HG03571 (cell line): ENCODE measurements around the gene TTC12.

Experiments
- ATAC-seq: cut with Tn5 transposase; IDR thresholded peaks from one replicate; pipeline ENCODE4 v1.9.1; 2021; ENCODE audit not compliant: unreplicated experiment

Gene TTC12

DNA sequence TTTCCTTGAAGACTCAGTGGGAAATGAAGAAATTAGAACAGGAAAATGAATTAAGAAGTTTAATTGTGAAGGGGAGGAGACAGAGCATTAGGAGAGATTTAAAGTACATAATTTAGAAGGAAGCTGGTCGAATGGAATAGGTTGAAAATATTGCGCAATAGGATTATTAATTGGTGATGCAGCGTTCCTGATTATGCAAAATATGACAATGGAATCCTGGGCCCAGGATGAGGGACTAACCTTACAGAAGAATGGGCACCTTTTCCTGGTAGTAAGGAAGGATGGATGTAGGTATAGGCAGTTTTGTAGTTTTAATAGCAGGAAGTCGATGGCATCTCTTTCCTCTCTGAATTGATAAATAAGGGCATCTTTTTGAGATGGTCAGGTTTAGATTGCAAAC lies 7.8 kb downstream of the TTC12 start:
- no peak for ATAC-seq

DNA sequence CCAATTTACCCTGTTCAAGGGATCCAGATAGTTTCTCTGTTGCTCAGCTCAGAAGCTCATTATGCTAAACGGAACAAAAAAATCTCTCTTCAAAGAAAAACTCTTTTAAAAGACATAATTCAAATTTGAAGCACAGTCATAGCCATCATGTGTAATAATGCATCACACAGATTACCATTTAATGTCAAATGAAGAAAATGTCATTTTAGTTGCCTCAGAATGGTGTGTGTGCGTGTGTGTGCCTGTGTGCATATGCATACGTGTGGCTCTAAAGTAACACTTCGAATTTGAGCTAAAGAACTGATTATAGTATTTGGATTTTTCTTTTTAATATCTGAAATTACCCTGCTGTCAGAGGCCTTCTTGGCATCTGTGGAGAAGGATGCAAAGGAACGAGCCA lies 9.9 kb downstream of the TTC12 start:
- ATAC-seq, result no peak

DNA sequence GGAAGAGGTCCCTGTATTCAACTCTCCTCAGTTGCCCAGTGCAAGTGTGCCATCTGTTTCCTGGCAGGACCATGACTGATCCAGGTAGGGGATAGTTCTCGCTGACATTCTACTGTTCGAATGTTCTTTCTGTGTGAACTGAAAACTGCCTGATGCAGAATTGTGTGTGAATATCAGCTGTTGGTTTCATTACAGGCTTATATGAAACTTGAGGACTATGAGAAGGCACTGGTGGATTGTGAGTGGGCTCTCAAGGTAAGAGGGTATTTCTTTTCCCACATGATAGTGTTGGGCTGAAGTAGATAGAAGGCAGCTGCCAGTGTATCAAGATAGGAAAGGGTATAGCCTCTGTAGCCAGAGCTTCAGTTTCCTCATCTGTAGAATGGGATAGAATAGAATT lies 15.3 kb downstream of the TTC12 start:
- no peak for ATAC-seq

DNA sequence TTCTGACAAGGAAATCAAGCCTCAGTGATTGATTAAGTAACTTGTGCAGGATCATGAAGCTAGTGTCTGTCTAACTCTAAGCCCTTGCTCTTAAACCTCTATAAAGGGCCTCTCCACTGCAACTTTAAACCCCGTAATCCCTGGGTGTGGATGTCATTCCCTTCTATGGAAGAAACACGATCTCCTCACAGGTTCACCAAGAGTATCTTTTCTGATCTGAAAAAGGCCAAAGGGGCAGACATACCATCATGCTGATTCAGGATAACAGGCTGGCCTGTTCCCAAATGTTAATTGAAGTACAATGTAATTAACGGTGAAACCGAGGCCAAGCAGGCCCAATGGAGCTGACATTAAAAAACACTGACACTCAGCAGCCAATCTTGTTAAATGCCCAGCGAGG lies 17.1 kb downstream of the TTC12 start:
- ATAC-seq, result no peak

DNA sequence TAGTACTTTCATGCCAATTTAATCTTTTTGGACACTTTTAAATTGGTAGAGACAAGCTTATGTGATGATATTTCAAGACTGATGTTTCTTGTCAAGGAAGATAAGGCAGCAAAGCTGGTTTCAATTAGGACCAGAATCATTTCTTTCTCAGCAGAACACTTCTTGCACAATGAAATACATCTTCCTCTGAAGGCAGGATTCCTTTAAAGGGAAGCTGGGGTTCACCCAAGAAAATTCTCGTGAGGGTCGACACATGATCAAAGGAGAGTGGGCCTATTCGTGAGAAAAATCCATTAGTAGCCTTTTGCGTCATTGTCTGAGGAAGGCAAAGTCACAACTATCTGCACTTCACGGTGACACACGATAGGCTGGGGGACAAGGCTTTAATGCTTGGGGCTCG lies 17.6 kb downstream of the TTC12 start:
- no peak for ATAC-seq

DNA sequence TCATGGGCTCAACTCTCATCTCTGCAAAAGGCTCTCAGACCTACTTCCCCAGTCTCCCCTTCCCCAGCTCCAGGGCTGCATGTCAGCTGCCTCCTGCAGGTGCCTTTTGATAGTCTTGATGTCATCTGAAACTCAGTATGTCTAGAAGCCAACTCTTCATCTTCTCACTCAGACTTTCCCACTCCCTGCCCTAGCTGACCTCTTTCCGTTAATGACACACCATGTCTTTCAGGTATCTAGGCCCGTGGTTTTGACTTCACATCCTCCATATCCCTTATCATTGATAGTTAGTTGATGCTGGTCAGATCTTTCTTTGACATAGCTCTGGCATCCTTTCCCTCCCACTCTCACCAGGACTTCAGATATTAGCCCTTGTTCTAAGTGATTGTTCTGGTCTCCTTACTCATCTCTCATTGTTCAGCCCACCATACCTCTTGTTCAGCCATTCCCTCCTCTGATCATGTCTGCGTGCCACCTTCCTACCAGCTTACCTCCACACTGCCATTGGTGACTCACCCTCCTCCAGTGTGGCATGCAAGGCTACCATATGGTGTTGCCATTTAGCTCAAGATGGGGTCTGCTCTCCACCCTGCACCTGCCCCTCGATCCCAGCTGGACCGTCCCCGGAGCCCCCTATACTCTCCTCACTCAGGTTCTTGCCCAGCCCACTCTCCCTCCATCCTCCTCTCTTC lies 18.4 kb downstream of the TTC12 start:
- ATAC-seq, result no peak

DNA sequence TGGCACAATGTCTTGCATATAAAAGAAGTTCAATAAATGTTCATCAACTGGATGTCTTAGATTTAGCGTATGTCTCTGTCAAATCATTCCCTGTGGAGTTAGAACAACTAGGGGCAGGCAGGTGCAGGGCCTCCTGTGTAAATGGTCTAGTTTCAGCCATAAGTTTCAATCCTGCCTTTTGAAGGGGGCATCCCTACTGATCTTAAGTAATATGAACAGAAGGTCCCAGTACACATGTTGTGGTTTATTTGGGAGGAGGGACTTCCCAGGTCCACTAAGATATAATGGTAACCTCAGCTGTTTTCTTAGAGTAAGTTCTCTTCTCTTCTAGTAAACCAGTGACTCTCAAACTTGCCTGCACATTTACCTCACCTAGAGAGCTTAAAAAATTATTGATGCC lies 19.8 kb downstream of the TTC12 start:
- no peak for ATAC-seq

DNA sequence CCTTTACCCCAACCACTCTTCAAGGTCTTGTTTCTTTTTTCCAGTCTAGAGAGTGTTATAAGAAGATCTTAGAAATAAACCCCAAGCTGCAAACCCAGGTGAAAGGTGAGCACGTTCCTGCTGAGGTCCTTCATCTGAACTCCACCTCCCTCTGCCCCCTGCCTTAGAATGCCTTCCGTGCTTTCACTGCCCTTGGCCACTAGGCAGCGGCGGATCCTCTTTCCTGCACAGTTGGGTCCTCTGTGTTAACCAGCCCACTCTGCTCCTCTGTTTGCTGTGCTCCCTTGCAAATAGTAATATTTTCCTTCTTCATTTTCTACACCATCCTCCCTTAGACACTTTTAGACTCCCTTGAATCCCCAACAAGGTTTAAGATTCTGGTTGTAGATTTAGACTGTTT lies 24.3 kb downstream of the TTC12 start:
- ATAC-seq, result no peak

DNA sequence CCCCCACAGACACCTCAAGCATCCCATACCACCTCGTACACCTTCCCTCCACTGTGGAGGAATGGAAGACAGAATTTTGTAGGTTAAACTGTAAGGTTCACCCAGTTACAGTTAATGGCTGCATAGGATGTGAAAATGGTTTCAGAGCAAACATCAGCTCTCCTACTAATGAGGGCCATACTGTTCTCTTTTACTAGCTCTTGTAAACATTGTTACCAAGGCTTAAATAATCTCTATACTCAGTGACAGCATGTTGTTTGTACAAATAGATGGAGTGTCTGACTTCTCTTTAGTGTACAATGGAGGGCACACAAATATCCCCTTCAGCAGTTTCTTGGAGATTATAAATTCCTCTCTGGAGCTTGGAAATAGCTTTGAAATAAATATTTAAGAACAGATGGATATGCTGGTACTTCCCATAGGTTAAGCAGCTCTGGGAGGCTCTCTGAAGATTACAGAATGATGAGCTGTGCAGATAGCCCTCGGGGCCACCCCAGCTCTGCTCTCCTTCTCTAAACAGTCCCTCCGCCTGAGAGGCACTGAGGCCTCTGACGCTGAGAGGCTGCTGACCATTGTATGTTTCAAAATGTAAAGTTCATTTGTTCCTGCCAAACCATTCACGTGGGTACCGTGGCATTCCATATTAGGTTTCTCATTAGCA lies 25.7 kb downstream of the TTC12 start:
- no peak for ATAC-seq

DNA sequence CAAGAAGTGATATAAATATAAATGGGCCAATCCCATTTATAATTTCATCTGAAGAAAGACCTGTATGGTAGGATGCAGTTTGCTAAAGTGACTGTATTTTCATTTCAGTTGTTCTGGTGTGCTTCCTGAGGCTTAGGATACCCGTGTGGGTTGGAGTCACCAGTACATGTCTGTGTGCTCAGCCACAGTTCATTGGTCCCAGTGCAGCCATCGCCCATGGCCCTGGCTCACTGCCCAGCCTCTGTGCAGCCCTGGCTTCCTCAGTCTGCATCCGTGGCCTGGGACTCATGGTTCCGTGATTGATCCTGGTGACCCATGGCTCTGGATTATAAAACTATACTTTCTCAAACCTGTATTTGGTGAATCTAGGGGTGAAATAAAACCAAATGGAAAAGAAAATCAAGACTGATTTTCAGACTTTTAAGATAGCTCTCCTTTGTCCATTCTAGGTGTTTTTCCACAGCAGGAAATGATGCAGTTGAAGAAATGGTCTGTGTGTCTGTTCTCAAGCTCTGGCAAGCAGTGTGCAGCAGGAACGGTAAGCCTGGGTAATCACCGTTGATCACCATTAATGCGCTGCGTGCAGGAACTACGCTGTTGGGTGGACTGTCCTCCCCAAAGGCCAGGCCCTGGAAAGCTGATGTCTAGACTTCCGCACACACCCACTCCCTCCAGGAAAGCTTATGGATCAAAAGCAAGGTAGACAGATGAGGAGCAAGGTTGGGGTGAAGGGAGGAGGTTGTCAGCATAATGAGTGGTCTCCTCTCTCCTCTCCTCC lies 27.2 kb downstream of the TTC12 start:
- ATAC-seq, result no peak

DNA sequence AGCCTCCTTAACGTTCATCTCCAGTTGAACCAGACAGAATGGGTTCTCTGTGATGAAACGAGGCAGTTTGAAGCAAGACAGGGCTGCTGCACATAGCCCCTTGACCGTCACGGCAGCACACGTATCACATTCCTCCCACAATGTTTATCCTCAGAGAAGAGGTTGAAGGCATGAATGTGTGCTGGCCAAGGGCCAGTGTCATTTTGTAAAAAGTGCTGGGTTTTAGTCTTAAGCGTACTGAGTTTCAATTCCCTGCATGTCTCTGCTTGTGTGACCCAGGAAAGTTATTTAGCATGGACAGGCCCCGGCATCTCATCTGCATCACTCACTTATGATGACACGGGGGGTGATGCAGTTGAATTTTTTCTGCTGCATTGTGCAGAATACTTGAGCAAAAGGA lies 31.6 kb downstream of the TTC12 start:
- no peak for ATAC-seq

DNA sequence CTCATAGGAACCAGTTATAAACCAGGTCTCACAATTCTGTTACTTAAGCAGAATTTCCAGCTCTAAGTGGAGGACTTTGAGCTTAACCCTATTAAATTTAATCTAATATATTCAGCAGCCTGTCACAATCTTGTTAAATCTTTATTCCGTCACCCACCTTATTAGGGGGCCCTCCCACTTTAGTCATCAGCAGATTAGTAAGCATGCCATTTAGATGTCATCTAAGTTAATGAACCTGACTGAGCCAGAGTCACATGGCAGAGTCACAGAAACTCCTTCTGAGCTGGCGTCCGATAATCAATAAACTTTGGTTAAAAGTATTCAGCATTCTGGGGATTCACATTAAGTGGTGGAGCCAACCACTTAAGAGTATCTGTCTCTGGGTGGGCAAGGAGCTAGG lies 35.1 kb downstream of the TTC12 start:
- ATAC-seq, result no peak

DNA sequence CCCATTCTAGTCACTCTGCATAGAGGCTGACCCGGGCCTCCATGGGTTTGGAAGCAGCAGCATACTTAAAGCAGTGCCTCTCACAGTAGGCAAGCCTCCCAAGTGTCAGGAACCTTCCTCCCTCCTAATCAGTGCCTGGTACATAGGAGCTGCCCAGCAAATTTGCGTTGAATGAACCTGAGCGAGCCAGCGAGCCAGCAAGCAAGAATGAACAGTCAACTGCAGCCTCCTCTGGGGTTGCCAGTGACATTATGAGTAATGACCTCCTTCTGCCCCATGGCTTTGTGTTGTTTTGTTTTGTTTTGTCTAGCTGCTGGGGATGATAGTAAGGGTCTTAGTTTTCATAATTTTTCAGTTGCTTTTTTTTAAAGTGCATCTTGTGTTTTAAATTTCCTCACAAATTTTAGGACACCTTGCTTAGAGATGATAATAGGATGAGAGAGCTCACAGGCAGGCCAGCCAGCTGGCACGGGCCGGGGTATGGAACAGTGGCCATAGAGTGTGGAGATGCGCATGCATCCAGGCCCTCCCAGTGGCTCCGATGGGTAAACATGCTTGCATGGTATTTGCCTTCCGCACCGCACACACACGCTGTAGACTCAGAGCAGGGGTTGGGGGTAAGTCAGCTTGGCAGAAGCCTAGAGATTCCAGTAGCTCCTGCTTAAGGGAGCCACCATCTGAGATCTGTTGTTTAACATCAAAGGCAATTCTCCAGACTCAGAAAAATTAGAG lies 36.1 kb downstream of the TTC12 start:
- ATAC-seq, result no peak

DNA sequence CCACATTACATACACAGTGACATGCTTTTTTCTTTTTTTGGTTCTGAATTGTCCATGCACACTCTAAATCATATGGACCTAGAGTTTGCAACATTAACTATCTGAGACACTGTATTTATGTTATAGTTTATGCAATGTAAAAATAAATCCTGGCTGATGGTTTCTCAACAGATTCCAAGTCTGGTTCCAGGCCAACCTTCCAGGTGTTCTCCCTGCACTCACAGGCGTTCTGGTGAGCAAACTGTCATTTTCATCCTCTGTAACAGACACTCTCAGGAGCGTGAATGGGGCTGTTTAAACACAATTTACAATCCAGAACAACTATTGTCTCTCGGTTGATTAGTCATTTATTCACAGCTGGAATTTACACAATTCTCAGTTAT lies 36.7 kb downstream of the TTC12 start:
- ATAC-seq, result no peak

DNA sequence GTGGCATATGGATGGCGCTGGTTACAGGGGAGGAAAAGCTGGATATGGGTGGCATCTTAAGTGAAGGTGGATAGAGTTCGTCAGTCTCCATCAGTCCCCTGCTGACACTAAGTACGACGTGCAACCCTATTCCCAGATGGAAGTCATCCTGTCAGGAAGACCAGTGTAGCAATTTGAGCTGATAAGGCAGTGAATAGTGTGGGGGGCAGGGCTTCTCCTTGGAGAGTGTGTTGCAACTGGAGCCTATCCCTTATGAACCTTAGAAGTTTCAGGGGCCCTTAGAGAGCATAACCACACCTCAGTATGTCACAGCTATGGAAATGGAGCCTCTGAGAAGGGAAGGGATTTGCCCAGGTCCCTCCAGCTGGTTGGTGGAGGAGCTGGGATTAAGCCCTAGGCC lies 37.1 kb downstream of the TTC12 start:
- no peak for ATAC-seq

DNA sequence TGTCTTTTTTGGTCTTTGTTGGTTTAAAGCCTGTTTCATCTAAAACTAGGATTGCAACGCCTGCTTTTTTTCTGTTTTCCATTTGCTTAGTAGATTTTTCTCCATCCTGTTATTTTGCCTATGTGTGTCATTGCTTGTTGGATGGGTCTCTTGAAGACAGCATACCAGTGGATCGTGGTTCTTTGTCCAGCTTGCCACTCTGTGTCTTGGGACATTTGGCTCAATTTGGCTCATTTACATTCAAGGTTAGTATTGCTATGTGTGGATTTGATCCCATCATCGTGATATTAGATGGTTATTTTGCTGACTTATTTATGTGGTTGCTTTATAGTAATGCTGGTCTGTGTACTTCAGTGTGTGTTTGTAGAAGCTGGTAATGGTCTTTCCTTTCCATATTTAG lies 41.8 kb downstream of the TTC12 start:
- no peak for ATAC-seq

DNA sequence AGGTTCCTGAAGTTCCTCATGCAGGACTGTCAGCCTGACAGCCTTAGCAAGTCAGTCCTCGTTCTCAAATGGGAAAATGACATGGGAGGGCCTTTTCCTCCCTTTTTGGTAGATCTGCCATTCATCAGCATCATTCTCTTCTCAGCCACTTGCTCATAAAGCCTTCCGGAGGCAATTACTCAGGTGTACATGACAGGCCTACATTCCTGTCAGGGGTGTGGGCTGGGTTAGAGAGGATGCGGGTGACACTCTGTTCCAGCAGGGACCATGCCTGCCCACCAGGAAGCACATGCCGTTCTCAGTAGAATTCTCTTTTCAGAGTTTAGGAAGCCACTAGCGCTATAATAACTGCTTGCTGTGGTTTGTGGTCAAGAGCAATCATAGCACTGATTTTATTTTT lies 49.0 kb downstream of the TTC12 start:
- ATAC-seq, result no peak

DNA sequence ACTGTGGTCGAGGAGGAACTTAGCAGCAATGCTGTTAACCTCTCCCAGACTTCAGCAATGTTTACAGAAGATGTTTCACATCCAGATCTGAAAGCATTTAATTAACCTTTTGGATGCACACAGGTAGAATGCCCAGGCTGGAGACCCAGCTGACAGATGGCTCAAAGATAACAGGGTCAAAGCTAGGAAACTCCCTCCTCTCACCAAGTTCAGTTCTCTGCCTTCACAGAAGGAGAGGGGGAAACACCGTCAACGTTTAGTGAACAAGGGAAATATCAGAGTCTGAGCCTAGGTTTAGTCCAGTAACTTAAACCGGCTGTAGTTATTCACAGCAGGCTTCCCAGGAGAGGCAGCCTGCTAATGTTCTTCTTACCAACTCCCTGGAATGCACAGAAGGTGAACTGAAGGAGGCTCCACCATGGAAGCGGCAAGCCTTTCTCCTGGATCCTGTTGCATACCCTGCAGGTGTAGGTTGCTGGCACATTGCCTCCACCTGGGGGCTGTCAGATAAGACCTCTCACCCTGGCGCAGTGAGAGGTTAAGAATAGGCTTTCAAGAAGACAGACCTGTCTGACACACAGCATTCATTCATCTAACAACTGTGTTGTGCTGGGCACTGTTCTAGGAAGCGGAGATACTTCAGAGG lies 49.7 kb downstream of the TTC12 start:
- no peak for ATAC-seq

DNA sequence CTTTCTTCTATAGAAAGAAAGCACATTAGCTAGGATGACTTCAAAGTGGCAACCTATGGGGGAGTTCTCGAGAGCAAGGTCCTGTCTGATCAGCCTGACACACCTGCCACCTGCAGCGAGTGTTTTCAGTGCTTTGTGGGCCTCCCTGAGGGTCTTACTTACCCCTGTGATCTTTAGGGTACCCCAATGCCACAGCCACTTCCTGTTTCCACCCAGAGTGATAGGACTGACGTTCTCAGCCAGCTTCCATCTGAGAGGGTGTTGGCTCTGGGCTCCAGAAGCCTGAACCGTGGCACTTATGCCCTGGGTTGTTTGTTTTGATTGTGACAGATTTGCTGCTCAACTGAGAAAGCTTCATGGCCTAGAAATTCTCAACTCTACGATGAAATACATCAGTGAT lies 51.5 kb downstream of the TTC12 start:
- no peak for ATAC-seq

DNA sequence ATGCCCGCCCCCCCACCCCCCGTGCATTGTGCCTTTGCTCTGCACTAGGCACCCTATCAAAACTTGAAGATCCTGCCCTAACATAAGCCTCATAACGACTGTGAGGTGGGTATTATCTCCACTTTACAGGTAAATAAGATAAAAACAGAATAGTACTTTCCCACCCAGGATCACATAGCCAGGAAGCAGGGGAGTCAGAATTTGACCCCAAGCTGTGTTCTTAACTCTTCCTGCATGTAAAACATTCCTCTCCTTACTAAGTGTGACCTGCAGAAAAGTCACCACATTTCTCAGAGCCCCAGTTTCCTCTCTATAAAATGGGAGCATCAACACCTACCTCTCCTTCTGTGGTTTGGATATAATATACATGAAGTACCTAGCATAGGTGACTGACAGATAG lies 55.0 kb downstream of the TTC12 start:
- no peak for ATAC-seq

DNA sequence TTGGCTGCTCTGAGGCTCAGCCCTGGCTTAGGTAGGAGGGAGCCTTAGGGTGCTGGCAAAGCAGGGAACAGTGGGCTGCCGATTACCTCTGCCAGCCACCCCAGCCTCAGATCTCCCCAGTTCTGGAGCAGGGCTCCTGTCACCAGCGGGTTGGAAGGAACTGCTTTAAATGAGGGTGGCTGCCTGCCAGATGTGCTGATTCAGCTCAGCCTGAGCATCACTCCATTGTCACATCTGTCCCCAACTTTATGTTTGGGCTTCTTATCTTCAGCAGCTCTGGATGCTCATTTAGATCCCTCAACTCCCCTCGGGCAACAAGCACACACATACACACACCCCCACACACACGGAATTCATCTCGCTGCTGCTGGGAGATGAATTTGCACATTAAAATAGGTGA lies 56.3 kb downstream of the TTC12 start:
- ATAC-seq, result no peak
